T-helper 1 cell treated with Interleukin-12 subunit alpha and Interleukin-12 subunit beta and Interleukin-4 antibody, amounts not matched to agents 30 μg/mL and 1 μg/mL, for 36 hours (primary cell): ENCODE results near the gene MARF1.
A peak's percentile ranks its signal among the peaks of the same experiment; 100 is the strongest.
"Not testable (repeated sequence)": the region's sequence is repeated elsewhere in the genome, so short reads cannot be mapped to it uniquely, and the experiment has no call there.

ENCODE experiments used
- H3K27ac Mint-ChIP-seq: one replicate; pipeline ENCODE4 v1.8.0; 2021; ENCODE audit warnings: mild to moderate bottlenecking, mixed read lengths
- H3K27me3 Mint-ChIP-seq: one replicate; pipeline ENCODE4 v1.8.0; 2021; ENCODE audit warnings: low read depth, mixed read lengths
- H3K36me3 Mint-ChIP-seq: one replicate; pipeline ENCODE4 v1.8.0; 2021; ENCODE audit warnings: low read depth, mixed read lengths
- H3K4me1 Mint-ChIP-seq: one replicate; pipeline ENCODE4 v1.8.0; 2021; ENCODE audit warnings: low read depth, mixed read lengths
- H3K4me3 Mint-ChIP-seq: one replicate; pipeline ENCODE4 v1.8.0; 2021; ENCODE audit warnings: mild to moderate bottlenecking, moderate library complexity, mixed read lengths
- H3K9me3 Mint-ChIP-seq: one replicate; pipeline ENCODE4 v1.8.0; 2021; ENCODE audit warnings: mixed read lengths

Gene MARF1

DNA sequence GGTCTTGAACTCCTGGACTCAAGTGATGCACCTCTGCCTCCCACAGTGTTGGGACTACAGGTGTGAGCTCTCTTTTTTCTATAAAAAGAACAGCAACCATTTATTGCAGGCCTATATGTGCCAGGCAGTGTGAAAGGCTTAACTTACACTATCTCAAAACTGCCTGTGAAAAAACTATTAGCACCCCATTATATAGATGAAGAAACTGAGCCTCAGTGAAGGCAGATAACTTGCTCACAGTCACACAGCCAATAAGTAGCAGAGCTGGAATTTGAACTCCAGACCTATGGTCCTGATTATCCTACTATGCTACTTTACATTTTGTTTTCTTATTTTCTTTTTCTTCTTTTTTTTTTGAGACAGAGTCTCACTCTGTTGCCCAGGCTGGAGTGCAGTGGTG is 22.2 kb upstream of the MARF1 start:
- Mint-ChIP-seq H3K27ac (no peak overlapping the region), H3K36me3 (peaks cover 30% of the 10 kb centered on the region), H3K9me3 (no peaks in the 10 kb centered on the region), H3K4me3 (no peak overlapping the region), H3K27me3 (no peaks in the 10 kb centered on the region), H3K4me1 (peaks cover 19% of the 10 kb centered on the region)

DNA sequence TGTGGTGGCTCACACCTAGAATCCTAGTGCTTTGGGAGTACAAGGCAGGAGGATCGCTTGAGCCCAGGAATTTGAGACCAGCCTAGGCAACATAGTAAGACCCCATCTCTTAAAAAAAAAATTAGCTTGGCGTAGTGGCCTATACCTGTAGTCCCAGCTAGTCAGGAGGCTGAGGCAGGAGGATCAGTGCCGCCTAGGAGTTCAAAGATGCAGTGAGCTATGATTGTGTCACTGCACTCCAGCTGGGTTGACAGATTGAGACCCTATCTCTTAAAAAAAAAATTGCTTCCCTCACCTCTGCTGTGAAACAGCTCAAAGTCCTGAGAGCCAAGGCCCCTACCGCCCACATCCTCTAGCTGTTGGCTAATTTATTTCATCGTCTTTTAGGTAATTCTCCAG is 17.2 kb upstream of the MARF1 start:
- Mint-ChIP-seq H3K4me3 (no peak overlapping the region), H3K36me3 (peaks cover 35% of the 10 kb centered on the region), H3K9me3 (no peaks in the 10 kb centered on the region), H3K27ac (peak overlapping the region; percentile 60), H3K27me3 (no peaks in the 10 kb centered on the region), H3K4me1 (peaks cover 35% of the 10 kb centered on the region)

DNA sequence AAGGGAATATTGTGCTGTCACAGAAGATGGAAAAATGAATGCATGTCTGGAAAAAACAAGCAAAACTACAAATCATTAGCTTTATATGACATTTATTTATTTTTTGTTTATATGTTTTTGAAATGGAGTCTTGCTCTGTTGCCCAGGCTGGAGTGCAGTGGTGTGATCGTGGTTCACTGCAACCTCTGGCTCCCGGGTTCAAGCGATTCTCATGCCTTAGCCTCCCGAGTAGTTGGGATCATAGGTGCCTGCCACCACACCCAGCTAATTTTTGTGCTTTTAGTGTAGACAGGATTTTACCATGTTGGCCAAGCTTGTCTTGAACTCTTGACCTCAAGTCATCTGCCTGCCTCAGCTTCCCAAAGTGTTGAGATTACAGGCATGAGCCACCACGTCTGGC is 15.6 kb upstream of the MARF1 start:
- no peaks in the 10 kb centered on the region for H3K9me3 Mint-ChIP-seq
- H3K4me1 Mint-ChIP-seq = peaks cover 39% of the 10 kb centered on the region
- no peaks in the 10 kb centered on the region for H3K27me3 Mint-ChIP-seq
- peak overlapping the region; percentile 80 for H3K27ac Mint-ChIP-seq
- H3K36me3 Mint-ChIP-seq = peaks cover 36% of the 10 kb centered on the region
- H3K4me3 Mint-ChIP-seq = peak overlapping the region; percentile 39

DNA sequence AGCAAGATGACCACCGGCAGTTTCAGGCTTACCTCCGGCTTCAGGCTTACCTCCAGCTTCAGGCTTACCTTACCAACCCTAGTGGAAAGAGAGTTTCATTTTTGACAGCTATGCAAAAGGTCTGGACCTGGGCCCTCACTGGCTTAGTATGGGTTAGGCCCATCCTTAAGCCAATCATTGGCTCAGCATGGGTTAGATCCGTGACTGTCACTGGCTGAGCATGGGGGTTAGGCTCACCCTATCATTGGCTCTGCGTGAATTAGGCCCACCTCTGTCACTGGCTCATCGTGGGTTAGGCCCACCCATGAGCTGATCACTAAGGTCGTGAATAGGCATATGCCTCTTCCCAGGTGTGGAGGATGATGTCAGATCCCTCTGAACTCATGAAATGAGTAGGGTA is 15.2 kb upstream of the MARF1 start:
- H3K27ac Mint-ChIP-seq = peak overlapping the region; percentile 76
- H3K4me3 Mint-ChIP-seq = no peak overlapping the region
- H3K27me3 Mint-ChIP-seq = no peaks in the 10 kb centered on the region
- H3K4me1 Mint-ChIP-seq = peaks cover 42% of the 10 kb centered on the region
- H3K9me3 Mint-ChIP-seq = no peaks in the 10 kb centered on the region
- peaks cover 39% of the 10 kb centered on the region for H3K36me3 Mint-ChIP-seq

DNA sequence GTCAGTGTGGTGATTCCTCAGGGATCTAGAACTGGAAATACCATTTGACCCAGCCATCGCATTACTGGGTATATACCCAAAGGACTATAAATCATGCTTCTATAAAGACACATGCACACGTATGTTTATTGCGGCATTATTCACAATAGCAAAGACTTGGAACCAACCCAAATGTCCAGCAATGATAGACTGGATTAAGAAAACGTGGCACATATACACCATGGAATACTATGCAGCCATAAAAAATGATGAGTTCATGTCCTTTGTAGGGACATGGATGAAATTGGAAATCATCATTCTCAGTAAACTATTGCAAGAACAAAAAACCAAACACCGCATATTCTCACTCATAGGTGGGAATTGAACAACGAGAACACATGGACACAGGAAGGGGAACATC is 12.6 kb upstream of the MARF1 start:
- not testable (repeated sequence) for H3K4me3 Mint-ChIP-seq, H3K9me3 Mint-ChIP-seq, H3K27me3 Mint-ChIP-seq, H3K27ac Mint-ChIP-seq
- H3K4me1 Mint-ChIP-seq = peaks cover 43% of the 10 kb centered on the region
- H3K36me3 Mint-ChIP-seq = peaks cover 37% of the 10 kb centered on the region

DNA sequence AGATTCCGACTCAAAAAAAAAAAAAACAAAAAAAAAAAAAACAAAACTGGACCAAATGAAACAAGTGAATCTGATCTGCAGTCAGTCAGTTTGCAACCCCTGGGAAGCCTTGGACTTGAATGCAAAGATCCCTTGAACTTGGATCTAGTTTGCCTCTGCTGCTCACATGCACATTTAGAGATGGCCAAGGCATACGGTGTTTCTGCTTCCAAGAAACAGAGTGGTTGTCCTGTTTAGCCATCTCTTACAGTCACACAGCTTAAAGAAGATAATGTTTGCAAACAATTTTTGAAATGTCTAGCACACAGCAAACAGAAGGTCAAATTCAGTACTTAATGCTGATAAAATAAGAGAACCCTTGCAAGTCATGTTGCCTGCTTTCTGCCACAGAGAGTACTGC is 11.6 kb upstream of the MARF1 start:
- H3K4me1 Mint-ChIP-seq = peaks cover 42% of the 10 kb centered on the region
- H3K9me3 Mint-ChIP-seq = no peaks in the 10 kb centered on the region
- no peak overlapping the region for H3K4me3 Mint-ChIP-seq
- no peak overlapping the region for H3K27ac Mint-ChIP-seq
- H3K36me3 Mint-ChIP-seq = peaks cover 37% of the 10 kb centered on the region
- no peaks in the 10 kb centered on the region for H3K27me3 Mint-ChIP-seq

DNA sequence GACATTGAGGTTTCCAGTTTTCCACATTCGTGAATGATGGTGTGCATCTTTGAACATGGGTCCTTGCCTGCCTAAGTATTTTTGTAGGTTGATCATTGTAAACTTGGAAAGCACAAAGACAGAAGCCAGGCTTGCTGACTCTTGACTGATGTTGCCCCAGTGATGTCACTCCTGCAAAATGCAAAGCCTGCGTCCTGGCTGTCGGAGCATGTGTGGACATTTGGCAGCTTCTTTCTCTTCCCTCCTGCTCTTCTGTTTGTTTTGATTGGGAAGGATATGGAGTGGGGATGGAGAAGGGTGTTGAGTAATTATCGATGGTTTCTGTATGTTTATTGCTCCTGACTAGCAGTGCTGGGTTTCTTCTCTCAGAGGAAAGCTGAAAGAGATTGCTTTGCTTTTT is 10.3 kb upstream of the MARF1 start:
- Mint-ChIP-seq H3K4me3 (peak overlapping the region; percentile 58), H3K4me1 (peaks cover 35% of the 10 kb centered on the region), H3K9me3 (no peaks in the 10 kb centered on the region), H3K27ac (peak overlapping the region; percentile 49), H3K27me3 (no peaks in the 10 kb centered on the region), H3K36me3 (peaks cover 32% of the 10 kb centered on the region)

DNA sequence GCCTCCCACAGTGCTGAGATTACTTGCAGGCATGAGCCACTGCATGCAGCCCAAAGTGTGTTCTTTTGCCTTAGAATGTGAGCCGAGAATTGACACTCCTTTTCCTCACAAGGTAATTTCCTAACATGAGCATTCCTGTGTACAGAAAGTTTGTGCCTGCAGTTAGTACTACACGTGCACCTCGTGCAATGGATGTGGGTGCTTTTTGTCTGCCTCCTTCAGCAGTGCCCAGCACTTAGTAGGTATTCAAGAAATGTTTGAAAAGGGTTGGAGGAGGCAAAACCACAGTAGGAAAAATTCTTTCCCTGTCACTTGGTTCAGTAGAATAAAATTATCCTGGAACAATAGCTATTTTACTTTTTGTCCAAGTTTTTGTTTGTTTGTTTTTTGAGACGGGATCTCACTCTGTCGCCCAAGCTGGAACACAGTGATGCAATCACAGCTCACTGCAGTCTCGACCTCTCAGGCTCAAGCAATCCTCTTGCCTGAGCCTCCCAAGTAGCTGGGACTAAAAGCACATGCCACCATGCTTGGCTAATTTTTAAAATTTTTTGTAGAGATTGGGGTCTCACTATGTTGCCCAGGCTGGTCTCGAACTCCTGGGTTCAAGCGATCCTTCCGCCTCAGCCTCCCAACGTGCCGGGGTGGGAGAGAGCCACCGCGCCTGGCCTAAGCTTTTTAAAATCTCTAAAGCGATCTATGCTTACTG is 9.5 kb upstream of the MARF1 start:
- peak overlapping the region; percentile 49 for H3K27ac Mint-ChIP-seq
- no peaks in the 10 kb centered on the region for H3K27me3 Mint-ChIP-seq
- peaks cover 32% of the 10 kb centered on the region for H3K36me3 Mint-ChIP-seq
- no peaks in the 10 kb centered on the region for H3K9me3 Mint-ChIP-seq
- peak overlapping the region; percentile 100 for H3K4me3 Mint-ChIP-seq
- H3K4me1 Mint-ChIP-seq = peaks cover 28% of the 10 kb centered on the region

DNA sequence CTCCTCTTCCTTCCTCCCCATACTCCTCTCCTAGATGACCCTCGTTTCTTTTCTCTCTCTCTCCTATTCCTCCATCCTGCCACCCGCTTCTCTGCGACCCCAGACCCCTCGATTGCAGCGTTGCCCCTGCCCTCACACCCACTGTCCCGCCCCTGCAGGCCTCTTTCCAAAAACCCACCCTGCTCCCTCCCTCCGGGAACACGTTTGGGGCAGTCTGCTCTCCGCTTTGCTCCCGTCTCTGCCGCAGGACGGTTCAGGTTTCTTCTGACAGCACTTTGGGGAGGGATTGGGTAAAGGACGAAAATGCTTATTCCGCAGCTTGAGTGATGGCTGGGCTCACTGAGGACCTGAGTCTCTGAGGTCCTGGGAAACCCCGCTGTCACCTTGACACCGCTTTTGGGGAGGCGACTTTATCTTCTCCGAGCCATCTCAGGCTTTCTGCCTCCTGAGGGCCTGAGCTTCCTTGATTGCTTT is 7.8 kb upstream of the MARF1 start:
- Mint-ChIP-seq H3K36me3 (peaks cover 20% of the 10 kb centered on the region), H3K4me3 (peak overlapping the region; percentile 100), H3K27me3 (no peaks in the 10 kb centered on the region), H3K4me1 (peaks cover 21% of the 10 kb centered on the region), H3K27ac (peak overlapping the region; percentile 99), H3K9me3 (no peaks in the 10 kb centered on the region)

DNA sequence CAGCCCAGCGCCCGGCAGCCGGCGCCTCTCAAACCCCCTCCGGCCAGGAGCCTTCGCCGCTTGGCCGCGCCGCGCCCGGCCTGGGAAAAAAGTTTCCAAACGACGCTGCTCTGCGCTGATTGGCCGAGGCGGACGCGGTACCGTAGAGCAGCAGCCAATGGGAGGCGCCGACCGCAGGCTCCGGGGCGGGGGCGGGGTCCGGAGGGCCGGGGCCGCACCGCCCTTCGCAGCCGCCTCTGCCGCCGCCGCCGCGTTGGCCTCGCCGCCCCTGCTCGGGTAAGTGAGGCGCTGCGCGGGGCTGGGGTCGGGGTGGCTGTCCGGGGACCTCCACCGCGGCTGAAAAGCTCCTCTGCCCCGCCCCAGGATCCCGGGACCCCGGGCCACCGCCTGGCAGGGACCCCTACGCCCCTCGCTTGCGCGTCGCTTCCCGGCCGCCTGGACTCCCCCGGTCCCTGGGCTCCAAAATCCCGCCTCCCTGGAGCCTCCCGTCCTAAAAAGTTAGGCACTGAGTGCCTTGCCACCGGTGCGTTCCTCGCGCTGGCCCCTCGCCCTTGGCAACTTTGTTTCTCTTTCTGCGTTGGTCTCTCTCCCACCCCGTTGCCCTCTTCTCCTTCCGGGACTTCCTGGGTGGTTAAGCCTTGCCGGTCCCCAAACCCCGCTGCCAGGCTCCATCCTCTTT is 7.2 kb upstream of the MARF1 start, which contains the start of gene NDE1:
NDE1 (plus strand) TSS at position 227 of the 679 bp plus-strand sequence. CDS start 14,534 bp downstream, outside the sequence.
- Mint-ChIP-seq H3K4me3 (peak within 1 kb of the TSS; percentile 100), H3K9me3 (no peaks in the 10 kb centered on the region), H3K27me3 (no peaks in the 10 kb centered on the region), H3K27ac (peak within 1 kb of the TSS; percentile 99), H3K36me3 (peaks cover 19% of the 10 kb centered on the region), H3K4me1 (peaks cover 21% of the 10 kb centered on the region)

DNA sequence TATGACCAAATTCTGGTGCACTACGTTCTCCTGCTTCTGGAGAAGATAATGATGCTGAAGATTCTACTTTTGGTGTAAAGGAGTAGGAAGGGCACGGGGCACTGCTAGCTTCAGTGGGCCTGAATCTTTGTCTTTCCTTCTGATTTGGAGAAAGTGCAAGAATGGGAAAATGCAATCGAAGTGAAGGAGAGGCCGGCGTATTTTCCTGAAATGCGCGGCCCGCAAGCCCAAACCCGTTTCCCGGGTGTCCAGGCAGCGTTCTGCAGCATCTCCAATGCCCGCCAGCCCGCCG is 6.7 kb upstream of the MARF1 start:
- peaks cover 18% of the 10 kb centered on the region for H3K36me3 Mint-ChIP-seq
- no peaks in the 10 kb centered on the region for H3K9me3 Mint-ChIP-seq
- peak overlapping the region; percentile 83 for H3K4me3 Mint-ChIP-seq
- peaks cover 21% of the 10 kb centered on the region for H3K4me1 Mint-ChIP-seq
- H3K27ac Mint-ChIP-seq = peak overlapping the region; percentile 84
- H3K27me3 Mint-ChIP-seq = no peaks in the 10 kb centered on the region

DNA sequence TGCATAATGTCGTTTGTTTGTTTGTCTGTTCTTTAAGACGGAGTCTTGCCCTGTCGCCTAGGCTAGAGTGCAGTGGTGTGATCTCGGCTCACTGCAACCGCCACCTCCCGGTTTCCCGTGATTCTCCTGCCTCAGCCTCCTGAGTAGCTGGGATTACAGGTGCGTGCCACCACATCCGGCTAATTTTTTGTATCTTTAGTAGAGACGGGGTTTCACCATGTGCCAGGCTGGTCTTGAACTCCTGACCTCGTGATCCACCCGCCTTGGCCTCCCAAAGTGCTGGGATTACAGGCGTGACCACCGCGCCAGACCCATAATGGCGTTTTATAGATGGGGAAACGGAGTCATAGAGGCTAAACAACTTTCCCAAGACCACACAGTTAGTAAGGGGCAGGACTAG is 6.4 kb upstream of the MARF1 start:
- H3K4me3 Mint-ChIP-seq = peak overlapping the region; percentile 83
- H3K27me3 Mint-ChIP-seq, H3K9me3 Mint-ChIP-seq: not testable (repeated sequence)
- H3K27ac Mint-ChIP-seq = peak overlapping the region; percentile 84
- peaks cover 23% of the 10 kb centered on the region for H3K4me1 Mint-ChIP-seq
- H3K36me3 Mint-ChIP-seq = peaks cover 18% of the 10 kb centered on the region

DNA sequence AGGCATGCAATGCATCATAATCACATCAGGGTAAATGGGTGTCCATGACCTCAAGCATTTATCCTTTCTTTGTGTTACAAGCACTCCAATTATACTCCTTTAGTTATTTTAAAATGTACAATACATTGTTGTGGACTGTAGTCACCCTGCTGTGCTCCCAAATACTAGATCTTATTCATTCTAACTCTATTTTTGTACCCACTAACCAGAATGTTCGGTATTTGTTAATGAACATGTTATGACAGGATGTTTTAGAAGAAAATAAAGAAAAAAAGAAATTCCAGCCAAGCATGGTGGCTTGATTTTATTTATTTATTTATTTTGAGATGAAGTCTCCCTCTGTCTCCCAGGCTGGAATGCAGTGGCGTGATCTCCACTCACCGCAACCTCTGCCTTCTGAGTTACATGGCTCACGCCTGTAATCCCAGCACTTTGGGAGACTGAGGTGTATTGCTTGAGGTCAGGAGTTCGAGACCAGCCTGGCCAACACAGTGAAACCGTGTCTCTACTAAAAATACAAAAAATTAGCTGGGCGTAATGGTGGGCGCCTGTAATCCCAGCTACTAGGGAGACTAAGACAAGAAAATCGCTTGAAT is 5.3 kb upstream of the MARF1 start:
- Mint-ChIP-seq H3K27ac (no peak overlapping the region), H3K27me3 (no peaks in the 10 kb centered on the region), H3K36me3 (peaks cover 14% of the 10 kb centered on the region), H3K4me3 (no peak overlapping the region), H3K9me3 (no peaks in the 10 kb centered on the region), H3K4me1 (peaks cover 27% of the 10 kb centered on the region)

DNA sequence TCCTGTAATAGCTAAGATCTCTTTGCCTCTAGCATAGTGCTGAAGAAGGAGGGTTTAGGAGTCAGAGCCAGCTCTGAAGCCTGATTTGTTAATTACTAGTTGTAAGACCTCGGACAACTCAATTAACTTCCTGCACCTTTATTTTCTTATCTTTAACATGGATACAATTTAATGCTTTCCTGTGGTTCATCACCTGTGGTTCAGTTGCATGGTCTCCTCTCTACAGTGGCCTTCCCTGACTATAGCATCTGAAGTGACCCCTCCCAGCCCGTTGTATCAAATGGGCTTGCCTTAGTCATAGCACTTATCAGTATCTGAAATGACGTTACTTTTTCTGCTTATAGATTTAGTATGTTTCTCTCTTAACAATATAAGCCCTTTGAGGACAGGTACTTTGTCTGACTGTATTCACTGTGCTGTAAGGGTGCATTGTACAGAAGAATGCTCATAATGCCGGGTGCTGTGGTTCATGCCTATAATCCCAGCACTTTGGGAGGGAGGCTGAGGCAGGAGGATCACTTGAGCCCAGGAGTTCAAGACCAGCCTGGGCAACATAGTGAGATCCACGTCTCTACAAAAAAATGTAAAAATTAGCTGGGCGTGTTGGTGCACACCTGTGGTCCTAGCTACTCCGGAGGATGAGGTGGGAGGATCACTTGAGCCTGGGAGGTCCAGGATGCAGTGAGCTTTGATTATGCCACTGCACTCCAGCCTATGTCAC is 4.5 kb upstream of the MARF1 start:
- H3K36me3 Mint-ChIP-seq = peaks cover 9% of the 10 kb centered on the region
- no peak overlapping the region for H3K27ac Mint-ChIP-seq
- no peak overlapping the region for H3K4me3 Mint-ChIP-seq
- H3K9me3 Mint-ChIP-seq = no peaks in the 10 kb centered on the region
- peaks cover 22% of the 10 kb centered on the region for H3K4me1 Mint-ChIP-seq
- no peaks in the 10 kb centered on the region for H3K27me3 Mint-ChIP-seq
